Articular chondrocyte of knee joint (primary cell): ENCODE results near the gene FANCL. TPM values are rescaled to one million over a fixed set of nuclear protein-coding genes. Genes with fewer than 3 reads are reported as not detected.

ENCODE experiments used
- total RNA-seq: library from RNA; depleted of rRNA; stranded (reverse); fragments of >200 nt; gene quantifications from 2 replicates; pipeline ENCODE4 v1.2.3, GENCODE V29; 2012

FANCL gene
- total RNA-seq = 13.6 and 25.0 TPM in 2 replicates

GRCh38 chr2:58240670-58241545 is at the start of gene FANCL:
FANCL (minus strand) TSS chr2:58241325; CDS start chr2:58241313, 12 bp downstream.

Other genes starting within 250 kb of the FANCL start
- 44.3 and 45.6 TPM in 2 replicates for gene VRK2, start 194.5 kb downstream of the FANCL start, total RNA-seq